ENCODE results near the gene STUM. TPM values are rescaled to one million over a fixed set of nuclear protein-coding genes. Genes with fewer than 3 reads are reported as not detected.
A peak's percentile ranks its signal among the peaks of the same experiment; 100 is the strongest.

Gene STUM
- total RNA-seq, 2 donors from 2014 or later, result 1.0 to 3.2 TPM

GRCh38 chr1:226603858-226604559, 55.4 kb downstream of the STUM start:
- no peak for TF ChIP-seq CTCF (IDR thresholded peaks at IDR 0.05)
- Histone ChIP-seq H3K27ac (no peak overlapping the region), H3K4me3 (no peak overlapping the region), H3K9ac (ENCODE audit: low read depth in 2 of 2, low read length in 2 of 2) (no peak overlapping the region), H3K27me3 (no peaks in the 10 kb centered on the region), H3K36me3 (no peaks in the 10 kb centered on the region), H3K4me1 (no peaks in the 10 kb centered on the region), H3K9me3 (no peaks in the 10 kb centered on the region)
- intact Hi-C loops (cut with DNase I), result no loop called here
- DNase-seq, result no peak

- TF ChIP-seq CTCF (IDR thresholded peaks at IDR 0.05), result no peak
- H3K4me3 ChIP-seq, result no peak overlapping the region
- H3K4me1 ChIP-seq, result no peaks in the 10 kb centered on the region
- no peak for DNase-seq
- H3K27me3 ChIP-seq, result no peaks in the 10 kb centered on the region
- H3K9me3 ChIP-seq, result no peaks in the 10 kb centered on the region
- no peaks in the 10 kb centered on the region for H3K36me3 ChIP-seq
- intact Hi-C loops (cut with DNase I), result loop anchor here (5.0 kb wide), 1 partner anchor 177 kb away; no protein-coding TSS in a partner anchor
- no peak overlapping the region for H3K27ac ChIP-seq
- peak overlapping the region in 1 of 2 donors; percentile 2 for H3K9ac ChIP-seq (ENCODE audit: low read depth in 2 of 2, low read length in 2 of 2)
Observed at GRCh38 chr1:226604560-226605317, 56.2 kb downstream of the STUM start.

- H3K9ac ChIP-seq (ENCODE audit: low read depth in 2 of 2, low read length in 2 of 2), result no peak overlapping the region
- H3K4me3 ChIP-seq, result no peak overlapping the region
- no peak overlapping the region for H3K27ac ChIP-seq
- H3K9me3 ChIP-seq, result no peaks in the 10 kb centered on the region
- DNase-seq, result no peak
- intact Hi-C loops (cut with DNase I), result loop anchor here (5.0 kb wide), 1 partner anchor 178 kb away; no protein-coding TSS in a partner anchor
- TF ChIP-seq CTCF (IDR thresholded peaks at IDR 0.05), result no peak
- H3K36me3 ChIP-seq, result no peaks in the 10 kb centered on the region
- H3K4me1 ChIP-seq, result no peaks in the 10 kb centered on the region
- H3K27me3 ChIP-seq, result no peaks in the 10 kb centered on the region
Observed at GRCh38 chr1:226605318-226605950, 56.9 kb downstream of the STUM start.

GRCh38 chr1:226606311-226607267, 58.0 kb downstream of the STUM start:
- H3K4me1 ChIP-seq, result no peaks in the 10 kb centered on the region
- no peak overlapping the region for H3K9ac ChIP-seq (ENCODE audit: low read depth in 2 of 2, low read length in 2 of 2)
- no peak overlapping the region for H3K4me3 ChIP-seq
- no peaks in the 10 kb centered on the region for H3K27me3 ChIP-seq
- no peaks in the 10 kb centered on the region for H3K36me3 ChIP-seq
- no peak for DNase-seq
- no peak for TF ChIP-seq CTCF (IDR thresholded peaks at IDR 0.05)
- no peak overlapping the region for H3K27ac ChIP-seq
- no peaks in the 10 kb centered on the region for H3K9me3 ChIP-seq
- intact Hi-C loops (cut with DNase I), result loop anchor here (5.0 kb wide), 1 partner anchor 179 kb away; no protein-coding TSS in a partner anchor
